ENCODE data around the gene CELF1.

CELF1 gene

GRCh38 chr11:47426062-47426956, 126.6 kb downstream of the CELF1 start, which contains the start of gene PSMC3:
Gene PSMC3, minus strand, starts transcription at chr11:47426439. Its CDS starts 160 bp downstream, at chr11:47426279.
- H3K4ac ChIP-seq (ENCODE audit: low read depth in 1 of 2, low read length in 2 of 2), result peak within 1 kb of the TSS in 1 of 2 experiments; percentile 81
- H2BK5ac ChIP-seq (ENCODE audit: low read depth, low read length, poor library complexity, severe bottlenecking), result peak within 1 kb of the TSS; percentile 97
- H3K27me3 ChIP-seq (ENCODE audit: control insufficient read depth in 1 of 2, insufficient read depth in 1 of 2, low read length in 2 of 2), result no peaks in the 10 kb centered on the region
- H2BK15ac ChIP-seq (ENCODE audit: low read depth, poor library complexity, severe bottlenecking), result peak within 1 kb of the TSS; percentile 35
- peak within 1 kb of the TSS; percentile 75 for H2AFZ ChIP-seq (ENCODE audit: low read depth, low read length)
- H4K8ac ChIP-seq (ENCODE audit: low read length), result peak within 1 kb of the TSS; percentile 78
- peak within 1 kb of the TSS; percentile 92 to 95 for H3K4me3 ChIP-seq (ENCODE audit: insufficient read depth in 1 of 2, low read depth in 1 of 2, low read length in 2 of 2)
- peak within 1 kb of the TSS; percentile 77 for H4K91ac ChIP-seq (ENCODE audit: low read length)
- peak within 1 kb of the TSS in 1 of 2 experiments; percentile 39 for H3K14ac ChIP-seq (ENCODE audit: low read length in 2 of 2)
- peak within 1 kb of the TSS in 1 of 2 experiments; percentile 18 for H2BK12ac ChIP-seq (ENCODE audit: low read length in 2 of 2)
- WGBS, result 4% methylated on average over 60 of the region's 62 CpGs
- H3K9me3 ChIP-seq (ENCODE audit: control insufficient read depth, low read length), result no peaks in the 10 kb centered on the region
- H2AK5ac ChIP-seq (ENCODE audit: low read length, severe bottlenecking), result peak within 1 kb of the TSS; percentile 50
- H2BK120ac ChIP-seq (ENCODE audit: low read depth, low read length), result peak within 1 kb of the TSS; percentile 89
- peak within 1 kb of the TSS; percentile 96 for H3K4me2 ChIP-seq (ENCODE audit: low read length, poor library complexity, severe bottlenecking)
- H3K9ac ChIP-seq (ENCODE audit: low read length), result peak within 1 kb of the TSS; percentile 99
- peaks cover 12% of the 10 kb centered on the region for H3K4me1 ChIP-seq (ENCODE audit: control insufficient read depth, insufficient read depth, low read depth, low read length)
- peaks cover 36 to 37% of the 10 kb centered on the region in 2 experiments for H3K36me3 ChIP-seq (ENCODE audit: control insufficient read depth in 1 of 2, insufficient read depth in 2 of 2, low read depth in 1 of 2, low read length in 2 of 2)
- H3K79me1 ChIP-seq (replicated peaks; ENCODE audit: low read length, poor library complexity, severe bottlenecking), result peaks cover 25% of the 10 kb centered on the region
- no peak within 1 kb of the TSS for H3K23ac ChIP-seq (ENCODE audit: low read length in 2 of 2)
- peak within 1 kb of the TSS; percentile 52 to 92 for H3K18ac ChIP-seq (ENCODE audit: low read depth in 1 of 2, low read length in 2 of 2)
- peak within 1 kb of the TSS; percentile 92 for H3K27ac ChIP-seq (ENCODE audit: low read length, poor library complexity, severe bottlenecking)
- DNase-seq, result peak; percentile 96

- Histone ChIP-seq H3K9me3 (ENCODE audit: control insufficient read depth, low read length) (no peaks in the 10 kb centered on the region), H2BK15ac (ENCODE audit: low read depth, poor library complexity, severe bottlenecking) (no peak overlapping the region), H2AFZ (ENCODE audit: low read depth, low read length) (no peak overlapping the region), H3K4me1 (ENCODE audit: control insufficient read depth, insufficient read depth, low read depth, low read length) (peaks cover 12% of the 10 kb centered on the region), H2AK5ac (ENCODE audit: low read length, severe bottlenecking) (peak overlapping the region; percentile 50), H3K23ac (ENCODE audit: low read length in 2 of 2) (no peak overlapping the region), H2BK12ac (ENCODE audit: low read length in 2 of 2) (no peak overlapping the region), H3K4me2 (ENCODE audit: low read length, poor library complexity, severe bottlenecking) (peak overlapping the region; percentile 86), H3K4ac (ENCODE audit: low read depth in 1 of 2, low read length in 2 of 2) (peak overlapping the region in 1 of 2 experiments; percentile 81), H2BK120ac (ENCODE audit: low read depth, low read length) (peak overlapping the region; percentile 89), H3K79me1 (replicated peaks; ENCODE audit: low read length, poor library complexity, severe bottlenecking) (peaks cover 26% of the 10 kb centered on the region), H3K4me3 (ENCODE audit: insufficient read depth in 1 of 2, low read depth in 1 of 2, low read length in 2 of 2) (peak overlapping the region; percentile 92 to 95), H4K91ac (ENCODE audit: low read length) (no peak overlapping the region), H3K18ac (ENCODE audit: low read depth in 1 of 2, low read length in 2 of 2) (peak overlapping the region in 1 of 2 experiments; percentile 52), H3K27ac (ENCODE audit: low read length, poor library complexity, severe bottlenecking) (peak overlapping the region; percentile 92), H3K14ac (ENCODE audit: low read length in 2 of 2) (peak overlapping the region in 1 of 2 experiments; percentile 39), H3K9ac (ENCODE audit: low read length) (peak overlapping the region; percentile 99), H4K8ac (ENCODE audit: low read length) (no peak overlapping the region), H3K27me3 (ENCODE audit: control insufficient read depth in 1 of 2, insufficient read depth in 1 of 2, low read length in 2 of 2) (no peaks in the 10 kb centered on the region), H2BK5ac (ENCODE audit: low read depth, low read length, poor library complexity, severe bottlenecking) (no peak overlapping the region), H3K36me3 (ENCODE audit: control insufficient read depth in 1 of 2, insufficient read depth in 2 of 2, low read depth in 1 of 2, low read length in 2 of 2) (peaks cover 42 to 43% of the 10 kb centered on the region in 2 experiments)
- DNase-seq, result no peak
- WGBS, result 0% methylated on average over 8 of the region's 14 CpGs
These were observed 127.3 kb downstream of the CELF1 start for GRCh38 chr11:47425611-47426010.

- Histone ChIP-seq H3K9ac (ENCODE audit: low read length) (peak overlapping the region; percentile 28), H3K23ac (ENCODE audit: low read length in 2 of 2) (no peak overlapping the region), H3K79me1 (replicated peaks; ENCODE audit: low read length, poor library complexity, severe bottlenecking) (peaks cover 27% of the 10 kb centered on the region), H3K36me3 (ENCODE audit: control insufficient read depth in 1 of 2, insufficient read depth in 2 of 2, low read depth in 1 of 2, low read length in 2 of 2) (peaks cover 84 to 88% of the 10 kb centered on the region in 2 experiments), H2BK5ac (ENCODE audit: low read depth, low read length, poor library complexity, severe bottlenecking) (no peak overlapping the region), H3K4me3 (ENCODE audit: insufficient read depth in 1 of 2, low read depth in 1 of 2, low read length in 2 of 2) (no peak overlapping the region), H3K27ac (ENCODE audit: low read length, poor library complexity, severe bottlenecking) (no peak overlapping the region), H3K4ac (ENCODE audit: low read depth in 1 of 2, low read length in 2 of 2) (no peak overlapping the region), H2AK5ac (ENCODE audit: low read length, severe bottlenecking) (no peak overlapping the region), H2AFZ (ENCODE audit: low read depth, low read length) (no peak overlapping the region), H3K9me3 (ENCODE audit: control insufficient read depth, low read length) (no peaks in the 10 kb centered on the region), H2BK120ac (ENCODE audit: low read depth, low read length) (no peak overlapping the region), H3K4me1 (ENCODE audit: control insufficient read depth, insufficient read depth, low read depth, low read length) (peaks cover 26% of the 10 kb centered on the region), H3K18ac (ENCODE audit: low read depth in 1 of 2, low read length in 2 of 2) (no peak overlapping the region), H4K8ac (ENCODE audit: low read length) (no peak overlapping the region), H3K14ac (ENCODE audit: low read length in 2 of 2) (no peak overlapping the region), H2BK15ac (ENCODE audit: low read depth, poor library complexity, severe bottlenecking) (no peak overlapping the region), H3K4me2 (ENCODE audit: low read length, poor library complexity, severe bottlenecking) (no peak overlapping the region), H4K91ac (ENCODE audit: low read length) (no peak overlapping the region), H2BK12ac (ENCODE audit: low read length in 2 of 2) (no peak overlapping the region), H3K27me3 (ENCODE audit: control insufficient read depth in 1 of 2, insufficient read depth in 1 of 2, low read length in 2 of 2) (no peaks in the 10 kb centered on the region)
- DNase-seq, result no peak
- WGBS, result 96% methylated on average over 23 of the region's 23 CpGs
These were observed 134.3 kb downstream of the CELF1 start for GRCh38 chr11:47418454-47419259.

Data from mesenchymal stem cell (in vitro differentiated cells and primary cell).